ENCODE measurements around the gene ZNF837. TPM values are rescaled to one million over a fixed set of nuclear protein-coding genes. Genes with fewer than 3 reads are reported as not detected.

The ZNF837 gene
- total and polyA plus RNA-seq, 2 of the 13 experiments (the other 11 are each of a cell fraction or from before 2014, with no cell fraction given): 0.29 to 1.3 TPM

GRCh38 chr19:58361900-58362271 lies 18.9 kb downstream of the ZNF837 start:
- ATAC-seq: peak; percentile 38
- peak overlapping the region; percentile 83 for H3K4me2 ChIP-seq (ENCODE audit: low read depth, low read length)
- peak; percentile 49 for DNase-seq (ENCODE audit: low spot score)
- intact Hi-C loops (cut with micrococcal nuclease; ENCODE audit: unreplicated experiment): loop anchor here (2.0 kb wide), 1 partner anchor 19 kb away; the partner anchor contains the start of gene ZNF837
- H3K4me1 ChIP-seq (ENCODE audit: insufficient read depth, low read length): peaks cover 11% of the 10 kb centered on the region
- H3K79me2 ChIP-seq (ENCODE audit: insufficient read depth, low read length): no peaks in the 10 kb centered on the region
- in situ Hi-C loops (cut with HindIII; ENCODE audit: extremely low pct_ligation_motif_present, low pct_unique_long_range_greater_than_20kb): no loop called here
- FAIRE-seq: no peak
- H3K27me3 ChIP-seq (ENCODE audit: control insufficient read depth in 1 of 2, insufficient read depth in 2 of 2, low read length in 2 of 2): no peaks in the 10 kb centered on the region
- H3K36me3 ChIP-seq (replicated peaks in 1 of 2; ENCODE audit: control insufficient read depth in 1 of 2, insufficient read depth in 2 of 2, low read length in 2 of 2): no peaks in the 10 kb centered on the region
- WGBS (ENCODE audit: low lambda C conversion rate): 5% methylated on average over 24 of the region's 28 CpGs
- TSS peak; percentile 82 for BruUV-seq (replicated peaks)
- H3K4me3 ChIP-seq (replicated peaks in 1 of 3; ENCODE audit: insufficient read depth in 1 of 3, low read depth in 2 of 3, low read length in 3 of 3): peak overlapping the region; percentile 76 to 92 (median 80)
- H3K9ac ChIP-seq (ENCODE audit: insufficient read depth, low read depth, low read length): peak overlapping the region; percentile 98
- no peaks in the 10 kb centered on the region for H4K20me1 ChIP-seq (ENCODE audit: insufficient read depth, low read length)
- H3K27ac ChIP-seq (ENCODE audit: extremely low read length, insufficient read depth, low read length): peak overlapping the region; percentile 97
- no peak overlapping the region for H2AFZ ChIP-seq (ENCODE audit: low read length)
- POLR2A ChIA-PET: interaction anchor here (0.8 to 2.4 kb wide), 31 partner anchors 8 to 214 kb away, joined by 3 to 33 read pairs (median 7); partner anchors contain the start of genes CHMP2A, ERVK3-1, RPS5 and SLC27A5
- H3K9me3 ChIP-seq (ENCODE audit: low read length): no peaks in the 10 kb centered on the region
- CTCF ChIA-PET (ENCODE audit: low intra/inter-chr PET ratio, low total read pairs): no interaction called here
- no peak for TF ChIP-seq CSRNP2 (CRISPR knock-in tag; conservative IDR thresholded peaks at IDR 0.05; ENCODE audit: low read depth)
- TF ChIP-seq JUNB (CRISPR knock-in tag; IDR thresholded peaks at IDR 0.05; ENCODE audit: borderline replicate concordance): no peak
- no peak for TF ChIP-seq ZNF607 (CRISPR knock-in tag; IDR thresholded peaks at IDR 0.05; ENCODE audit: borderline replicate concordance)
- TF ChIP-seq RORA (CRISPR knock-in tag; IDR thresholded peaks at IDR 0.05): no peak
- no peak for TF ChIP-seq HOMEZ (CRISPR knock-in tag; IDR thresholded peaks at IDR 0.05; ENCODE audit: low read depth)
- TF ChIP-seq ZSCAN25 (CRISPR knock-in tag; IDR thresholded peaks at IDR 0.05): no peak
- TF ChIP-seq MAZ (IDR thresholded peaks at IDR 0.05; ENCODE audit: borderline replicate concordance, low read depth, low read length): 0 out of 2 replicates have a peak, but pooled peaks have one; percentile 12
- TF ChIP-seq MAZ (CRISPR knock-in tag; IDR thresholded peaks at IDR 0.05; ENCODE audit: low read depth): peak; percentile 41; the same call in 1 of the 2 replicates
- no peak for TF ChIP-seq RAD21 (CRISPR knock-in tag; IDR thresholded peaks at IDR 0.05)
- peak; percentile 92 for TF ChIP-seq ZNF770 (CRISPR knock-in tag; IDR thresholded peaks at IDR 0.05)
- peak; percentile 45; the same call in 1 of the 2 replicates for TF ChIP-seq ZNF563 (CRISPR knock-in tag; IDR thresholded peaks at IDR 0.05)
- no peak for TF ChIP-seq ZNF670 (CRISPR knock-in tag; IDR thresholded peaks at IDR 0.05; ENCODE audit: borderline replicate concordance)
- TF ChIP-seq NFYB (CRISPR knock-in tag; IDR thresholded peaks at IDR 0.05): no peak
- TF ChIP-seq KDM3A (CRISPR knock-in tag; IDR thresholded peaks at IDR 0.05; ENCODE audit: low read depth): no peak
- TF ChIP-seq ARID4A (CRISPR knock-in tag; IDR thresholded peaks at IDR 0.05; ENCODE audit: borderline replicate concordance): no peak
